Measurements from ENCODE around the gene WDR7.

Gene WDR7

DNA sequence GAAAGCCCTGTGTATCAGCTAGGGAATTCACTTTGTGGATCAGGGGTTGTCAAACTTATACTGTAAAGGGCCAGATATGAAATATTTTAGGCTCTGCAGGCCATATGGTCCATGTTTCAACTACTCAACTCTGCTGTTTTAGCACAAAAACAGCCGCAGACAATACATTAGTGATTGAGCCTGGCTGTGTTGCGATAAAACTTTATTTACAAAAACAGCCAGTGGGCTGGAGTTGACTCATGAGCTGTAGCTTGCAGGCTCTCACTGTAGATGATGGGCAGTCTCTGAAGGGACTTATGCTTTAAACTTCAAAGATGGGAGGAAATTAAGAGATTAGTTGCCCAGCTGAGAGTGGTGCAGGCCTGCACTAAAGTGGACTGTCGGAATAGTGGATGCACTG, 33.1 kb downstream of the WDR7 start:
- H3K27me3 ChIP-seq (ENCODE audit: control insufficient read depth, insufficient read depth, low read length), result no peaks in the 10 kb centered on the region
- H3K4me3 ChIP-seq (ENCODE audit: low read depth, low read length), result no peak overlapping the region
- H3K9ac ChIP-seq (ENCODE audit: low read length), result no peak overlapping the region
- H3K27ac ChIP-seq (ENCODE audit: low read depth, low read length), result no peak overlapping the region
- H3K4me1 ChIP-seq (ENCODE audit: control insufficient read depth, insufficient read depth, low read length), result no peaks in the 10 kb centered on the region
- peaks cover 2% of the 10 kb centered on the region; the same call in 1 of the 2 replicates for H3K36me3 ChIP-seq (ENCODE audit: control insufficient read depth, insufficient read depth, low read length)
- H3K9me3 ChIP-seq (ENCODE audit: control insufficient read depth, insufficient read depth, low read depth, low read length), result no peaks in the 10 kb centered on the region

DNA sequence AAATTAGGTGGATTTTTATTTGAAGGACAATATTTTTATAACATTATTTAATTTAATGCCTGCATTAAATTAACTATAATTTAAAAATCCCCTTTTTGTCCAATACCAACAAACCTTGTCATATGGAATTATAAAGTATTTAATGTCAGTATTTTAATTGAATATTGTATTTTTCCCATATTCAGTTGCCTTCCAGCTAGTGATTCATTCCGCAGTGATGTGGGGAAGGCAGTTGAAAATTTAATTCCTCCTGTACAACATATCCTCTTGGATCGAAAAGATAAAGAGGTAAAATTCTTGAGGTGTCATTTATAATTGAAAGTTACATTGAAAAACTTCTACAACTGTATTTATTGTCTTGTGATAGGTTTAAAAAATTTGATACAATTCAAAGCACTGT, 40.4 kb downstream of the WDR7 start:
- Histone ChIP-seq H3K4me3 (ENCODE audit: low read depth, low read length) (no peak overlapping the region), H3K9me3 (ENCODE audit: control insufficient read depth, insufficient read depth, low read depth, low read length) (no peaks in the 10 kb centered on the region), H3K27ac (ENCODE audit: low read depth, low read length) (no peak overlapping the region), H3K4me1 (ENCODE audit: control insufficient read depth, insufficient read depth, low read length) (no peaks in the 10 kb centered on the region), H3K9ac (ENCODE audit: low read length) (no peak overlapping the region), H3K36me3 (ENCODE audit: control insufficient read depth, insufficient read depth, low read length) (peaks cover 5% of the 10 kb centered on the region; the same call in 1 of the 2 replicates), H3K27me3 (ENCODE audit: control insufficient read depth, insufficient read depth, low read length) (no peaks in the 10 kb centered on the region)

DNA sequence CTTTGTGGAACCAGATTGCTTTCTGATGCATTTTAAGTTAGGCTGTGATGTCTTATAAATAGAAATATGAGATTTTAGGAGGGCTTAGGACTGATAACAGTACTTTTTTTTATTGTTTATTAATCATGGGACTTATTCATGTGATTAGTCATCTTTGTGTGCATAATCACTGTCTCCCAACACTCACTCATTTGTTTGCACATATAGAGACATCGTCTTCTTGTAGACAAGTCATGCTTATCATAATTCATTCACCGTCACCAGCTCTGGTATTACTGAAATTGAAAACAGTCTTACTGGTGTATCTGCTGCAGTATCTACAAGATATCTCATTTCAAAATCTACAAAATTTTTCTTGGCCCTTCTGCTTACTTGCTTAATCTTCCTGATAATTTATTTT, 45.8 kb downstream of the WDR7 start:
- Histone ChIP-seq H3K4me1 (ENCODE audit: control insufficient read depth, insufficient read depth, low read length) (no peaks in the 10 kb centered on the region), H3K27ac (ENCODE audit: low read depth, low read length) (no peak overlapping the region), H3K27me3 (ENCODE audit: control insufficient read depth, insufficient read depth, low read length) (no peaks in the 10 kb centered on the region), H3K36me3 (ENCODE audit: control insufficient read depth, insufficient read depth, low read length) (peaks cover 3% of the 10 kb centered on the region; the same call in 1 of the 2 replicates), H3K4me3 (ENCODE audit: low read depth, low read length) (no peak overlapping the region), H3K9ac (ENCODE audit: low read length) (no peak overlapping the region), H3K9me3 (ENCODE audit: control insufficient read depth, insufficient read depth, low read depth, low read length) (no peaks in the 10 kb centered on the region)

DNA sequence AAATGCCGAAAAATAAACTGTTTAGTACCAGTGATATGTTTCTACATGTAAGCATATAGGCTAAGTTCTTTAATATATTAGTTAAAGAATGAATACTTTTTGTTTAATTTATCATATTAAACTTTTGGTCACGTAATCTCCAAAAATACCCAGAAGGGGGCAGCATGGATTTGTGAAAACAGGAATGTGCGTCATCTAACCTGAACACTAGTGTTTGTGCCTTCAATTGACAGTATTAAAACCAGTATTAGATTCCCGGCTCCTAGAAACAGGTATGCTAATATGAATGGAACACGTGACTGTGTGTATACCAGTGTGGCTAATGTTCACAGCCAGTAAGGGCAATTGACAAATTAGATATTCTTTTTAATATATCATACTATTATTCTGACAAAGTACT, 51.8 kb downstream of the WDR7 start:
- no peaks in the 10 kb centered on the region for H3K9me3 ChIP-seq (ENCODE audit: control insufficient read depth, insufficient read depth, low read depth, low read length)
- H3K36me3 ChIP-seq (ENCODE audit: control insufficient read depth, insufficient read depth, low read length), result no peaks in the 10 kb centered on the region
- no peak overlapping the region for H3K27ac ChIP-seq (ENCODE audit: low read depth, low read length)
- H3K27me3 ChIP-seq (ENCODE audit: control insufficient read depth, insufficient read depth, low read length), result no peaks in the 10 kb centered on the region
- H3K4me3 ChIP-seq (ENCODE audit: low read depth, low read length), result no peak overlapping the region
- H3K9ac ChIP-seq (ENCODE audit: low read length), result no peak overlapping the region
- no peaks in the 10 kb centered on the region for H3K4me1 ChIP-seq (ENCODE audit: control insufficient read depth, insufficient read depth, low read length)

DNA sequence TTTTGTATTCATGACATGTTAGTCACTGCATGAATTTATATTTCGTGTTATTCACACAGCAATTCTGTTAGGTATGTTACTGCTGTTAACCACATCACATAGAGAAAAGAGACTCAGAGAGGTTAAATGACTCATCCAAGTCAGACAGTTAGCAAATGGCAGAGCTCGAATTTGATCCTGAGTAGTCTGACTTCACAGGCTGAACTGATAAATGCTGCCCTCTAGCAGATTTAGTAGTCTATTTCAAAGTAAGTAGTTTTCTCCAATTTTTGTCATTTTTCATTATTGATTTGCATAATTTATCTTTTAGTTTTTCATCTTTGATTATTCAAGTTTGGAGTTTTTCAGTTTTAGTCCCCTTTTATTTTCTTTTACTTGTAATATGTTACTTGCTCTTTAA, 58.3 kb downstream of the WDR7 start:
- H3K36me3 ChIP-seq (ENCODE audit: control insufficient read depth, insufficient read depth, low read length), result no peaks in the 10 kb centered on the region
- no peaks in the 10 kb centered on the region for H3K4me1 ChIP-seq (ENCODE audit: control insufficient read depth, insufficient read depth, low read length)
- no peaks in the 10 kb centered on the region for H3K27me3 ChIP-seq (ENCODE audit: control insufficient read depth, insufficient read depth, low read length)
- H3K4me3 ChIP-seq (ENCODE audit: low read depth, low read length), result no peak overlapping the region
- H3K27ac ChIP-seq (ENCODE audit: low read depth, low read length), result no peak overlapping the region
- no peak overlapping the region for H3K9ac ChIP-seq (ENCODE audit: low read length)
- no peaks in the 10 kb centered on the region for H3K9me3 ChIP-seq (ENCODE audit: control insufficient read depth, insufficient read depth, low read depth, low read length)

DNA sequence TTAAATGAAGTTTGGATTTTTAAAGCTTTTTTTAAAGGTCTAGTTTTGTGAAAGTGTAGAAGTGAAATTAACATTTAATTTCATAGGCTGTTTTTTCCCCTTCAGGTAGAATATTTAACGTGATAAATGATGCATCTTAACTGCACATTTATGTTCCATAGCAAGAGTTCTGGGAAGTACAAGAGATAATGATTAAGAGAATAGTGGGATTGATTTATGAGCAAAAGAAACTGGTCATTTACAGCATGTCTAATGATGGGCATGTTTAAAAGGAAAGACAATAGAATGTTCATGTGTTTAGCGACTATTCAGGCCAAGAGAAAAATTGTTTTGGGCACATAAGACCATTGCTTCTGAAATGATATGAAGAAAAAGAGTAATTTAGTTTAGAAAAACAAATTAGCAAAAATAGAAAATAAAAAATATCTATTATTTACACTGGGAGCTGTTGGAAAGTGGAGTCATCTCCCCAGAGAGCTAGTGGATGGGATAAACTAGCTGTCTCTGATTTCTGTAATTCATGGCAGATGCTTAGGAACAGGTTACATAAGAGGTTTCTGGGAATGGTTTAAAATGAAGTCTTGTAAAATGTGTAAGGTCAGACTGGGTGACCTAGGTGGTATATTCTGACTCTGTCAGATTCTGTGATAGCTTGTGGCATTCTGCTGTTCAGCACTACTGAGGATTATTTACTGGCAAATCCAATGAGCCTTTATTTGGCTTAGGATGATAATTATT, 60.7 kb downstream of the WDR7 start:
- no peaks in the 10 kb centered on the region for H3K27me3 ChIP-seq (ENCODE audit: control insufficient read depth, insufficient read depth, low read length)
- no peaks in the 10 kb centered on the region for H3K36me3 ChIP-seq (ENCODE audit: control insufficient read depth, insufficient read depth, low read length)
- no peak overlapping the region for H3K27ac ChIP-seq (ENCODE audit: low read depth, low read length)
- H3K4me3 ChIP-seq (ENCODE audit: low read depth, low read length), result no peak overlapping the region
- no peaks in the 10 kb centered on the region for H3K9me3 ChIP-seq (ENCODE audit: control insufficient read depth, insufficient read depth, low read depth, low read length)
- no peaks in the 10 kb centered on the region for H3K4me1 ChIP-seq (ENCODE audit: control insufficient read depth, insufficient read depth, low read length)
- H3K9ac ChIP-seq (ENCODE audit: low read length), result no peak overlapping the region

DNA sequence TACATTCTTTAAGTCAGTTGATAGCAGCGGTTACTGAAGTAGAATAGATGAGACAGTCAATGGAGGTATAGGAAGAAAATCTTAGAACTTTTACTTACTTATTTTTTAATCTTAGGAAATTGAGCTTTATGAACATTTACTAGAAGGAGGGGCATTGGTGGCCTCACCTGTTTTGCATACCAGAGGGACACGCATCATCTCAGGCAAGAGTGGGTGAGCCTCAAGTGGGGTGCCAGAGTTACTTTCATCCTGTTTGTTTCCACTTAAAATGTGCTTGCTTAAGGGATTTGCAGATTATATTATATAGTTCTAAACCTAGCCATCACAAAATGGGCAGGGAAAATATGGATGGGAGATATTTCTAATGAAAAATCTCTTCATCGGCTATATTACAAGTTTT, 61.6 kb downstream of the WDR7 start:
- Histone ChIP-seq H3K36me3 (ENCODE audit: control insufficient read depth, insufficient read depth, low read length) (no peaks in the 10 kb centered on the region), H3K4me1 (ENCODE audit: control insufficient read depth, insufficient read depth, low read length) (no peaks in the 10 kb centered on the region), H3K4me3 (ENCODE audit: low read depth, low read length) (no peak overlapping the region), H3K27me3 (ENCODE audit: control insufficient read depth, insufficient read depth, low read length) (no peaks in the 10 kb centered on the region), H3K27ac (ENCODE audit: low read depth, low read length) (no peak overlapping the region), H3K9me3 (ENCODE audit: control insufficient read depth, insufficient read depth, low read depth, low read length) (no peaks in the 10 kb centered on the region), H3K9ac (ENCODE audit: low read length) (no peak overlapping the region)

DNA sequence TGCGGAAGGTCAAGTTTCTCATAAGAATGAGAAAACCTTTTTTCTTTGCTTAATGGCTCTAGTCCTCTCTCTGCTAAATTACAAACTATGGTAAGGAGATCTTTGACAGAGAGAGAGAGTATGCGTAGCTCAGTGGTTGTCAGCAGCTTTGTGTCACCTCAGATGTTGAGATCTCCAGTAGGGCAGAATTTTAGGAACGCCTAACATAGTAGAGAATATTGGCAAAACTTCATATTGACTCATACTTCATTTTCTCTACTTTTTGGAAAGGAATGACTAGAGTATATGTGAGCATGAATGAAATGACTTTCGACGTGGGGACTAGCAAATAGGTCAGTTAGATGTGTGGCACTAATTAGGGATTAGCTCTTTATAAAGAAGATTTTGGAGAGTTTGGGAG, 64.0 kb downstream of the WDR7 start:
- Histone ChIP-seq H3K36me3 (ENCODE audit: control insufficient read depth, insufficient read depth, low read length) (no peaks in the 10 kb centered on the region), H3K27me3 (ENCODE audit: control insufficient read depth, insufficient read depth, low read length) (no peaks in the 10 kb centered on the region), H3K9ac (ENCODE audit: low read length) (no peak overlapping the region), H3K9me3 (ENCODE audit: control insufficient read depth, insufficient read depth, low read depth, low read length) (no peaks in the 10 kb centered on the region), H3K4me1 (ENCODE audit: control insufficient read depth, insufficient read depth, low read length) (no peaks in the 10 kb centered on the region), H3K27ac (ENCODE audit: low read depth, low read length) (no peak overlapping the region), H3K4me3 (ENCODE audit: low read depth, low read length) (no peak overlapping the region)

DNA sequence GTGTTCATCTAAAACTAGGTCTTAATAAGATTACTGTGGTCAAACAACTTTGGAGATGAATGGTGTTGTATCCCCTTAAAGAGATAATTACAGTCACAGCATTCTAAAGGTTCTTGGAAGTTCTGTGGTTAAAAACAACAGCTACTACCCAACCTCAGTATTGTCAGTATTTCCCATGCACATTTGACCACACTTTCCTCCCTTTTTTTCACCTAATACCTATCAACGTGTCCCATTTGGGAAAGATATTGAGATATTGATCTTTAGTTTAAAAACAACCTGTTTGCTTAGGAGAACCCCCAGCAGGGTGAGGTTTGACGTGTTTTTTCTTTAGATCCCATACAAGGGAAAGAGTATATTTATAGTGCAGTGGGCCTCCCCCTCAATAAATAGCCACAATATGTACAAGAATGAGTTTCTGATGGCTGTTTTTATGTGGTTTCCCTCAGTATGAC, 65.6 kb downstream of the WDR7 start:
- Histone ChIP-seq H3K4me3 (ENCODE audit: low read depth, low read length) (no peak overlapping the region), H3K4me1 (ENCODE audit: control insufficient read depth, insufficient read depth, low read length) (no peaks in the 10 kb centered on the region), H3K36me3 (ENCODE audit: control insufficient read depth, insufficient read depth, low read length) (no peaks in the 10 kb centered on the region), H3K27ac (ENCODE audit: low read depth, low read length) (no peak overlapping the region), H3K9me3 (ENCODE audit: control insufficient read depth, insufficient read depth, low read depth, low read length) (no peaks in the 10 kb centered on the region), H3K27me3 (ENCODE audit: control insufficient read depth, insufficient read depth, low read length) (no peaks in the 10 kb centered on the region), H3K9ac (ENCODE audit: low read length) (no peak overlapping the region)

DNA sequence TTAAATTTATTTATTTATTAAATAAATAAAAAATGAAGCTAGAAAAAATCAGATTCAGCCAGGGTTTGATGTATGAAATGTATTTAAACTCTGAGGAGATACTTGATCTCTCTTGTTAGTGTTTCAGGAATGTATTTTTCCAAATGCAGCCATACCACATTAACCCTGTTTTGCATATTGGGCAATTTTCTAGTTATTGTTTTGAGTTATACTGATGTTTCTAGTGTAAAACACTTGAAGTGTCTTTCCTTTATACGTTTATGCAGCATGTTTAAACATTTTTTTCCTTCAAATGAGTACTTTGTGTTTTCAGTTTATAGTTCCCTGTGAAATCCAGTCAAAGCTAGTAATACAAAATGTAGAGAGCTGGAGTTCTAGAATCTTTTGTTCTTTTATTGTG, 69.9 kb downstream of the WDR7 start:
- no peaks in the 10 kb centered on the region for H3K9me3 ChIP-seq (ENCODE audit: control insufficient read depth, insufficient read depth, low read depth, low read length)
- H3K4me1 ChIP-seq (ENCODE audit: control insufficient read depth, insufficient read depth, low read length), result no peaks in the 10 kb centered on the region
- H3K27me3 ChIP-seq (ENCODE audit: control insufficient read depth, insufficient read depth, low read length), result no peaks in the 10 kb centered on the region
- no peak overlapping the region for H3K27ac ChIP-seq (ENCODE audit: low read depth, low read length)
- no peak overlapping the region for H3K4me3 ChIP-seq (ENCODE audit: low read depth, low read length)
- no peak overlapping the region for H3K9ac ChIP-seq (ENCODE audit: low read length)
- H3K36me3 ChIP-seq (ENCODE audit: control insufficient read depth, insufficient read depth, low read length), result no peaks in the 10 kb centered on the region

DNA sequence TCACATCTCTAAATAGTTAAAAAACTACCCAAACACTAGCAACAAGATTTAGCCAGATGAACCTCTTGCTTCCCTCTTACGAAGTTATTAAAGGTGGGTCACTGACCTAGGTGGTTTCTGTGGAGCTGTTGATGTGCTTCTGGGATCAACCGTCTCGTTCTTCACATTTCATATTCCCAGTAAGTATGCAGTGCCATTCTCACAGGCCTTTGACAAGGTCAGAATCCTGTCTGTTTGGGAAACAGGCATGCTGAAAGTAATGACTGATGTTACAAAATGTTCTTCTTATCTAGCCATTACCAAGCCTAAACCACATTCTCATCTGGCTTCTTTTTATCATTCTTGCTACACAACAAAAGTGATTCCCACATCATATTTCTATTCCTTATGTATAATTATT, 70.3 kb downstream of the WDR7 start:
- H3K9me3 ChIP-seq (ENCODE audit: control insufficient read depth, insufficient read depth, low read depth, low read length), result no peaks in the 10 kb centered on the region
- H3K36me3 ChIP-seq (ENCODE audit: control insufficient read depth, insufficient read depth, low read length), result no peaks in the 10 kb centered on the region
- no peak overlapping the region for H3K4me3 ChIP-seq (ENCODE audit: low read depth, low read length)
- H3K4me1 ChIP-seq (ENCODE audit: control insufficient read depth, insufficient read depth, low read length), result no peaks in the 10 kb centered on the region
- H3K9ac ChIP-seq (ENCODE audit: low read length), result no peak overlapping the region
- H3K27ac ChIP-seq (ENCODE audit: low read depth, low read length), result no peak overlapping the region
- no peaks in the 10 kb centered on the region for H3K27me3 ChIP-seq (ENCODE audit: control insufficient read depth, insufficient read depth, low read length)

All from HUES6 (cell line).